Fibroblast of gingiva (primary cell): ENCODE results near the gene PCDHGB1.
"Not testable (repeated sequence)": the region's sequence is repeated elsewhere in the genome, so short reads cannot be mapped to it uniquely, and the experiment has no call there.

Experiments
- DNase-seq: peaks from one replicate; pipeline ENCODE4 v3.0.0-alpha.2; 2011; ENCODE audit warnings: low read depth

Gene PCDHGB1

DNA sequence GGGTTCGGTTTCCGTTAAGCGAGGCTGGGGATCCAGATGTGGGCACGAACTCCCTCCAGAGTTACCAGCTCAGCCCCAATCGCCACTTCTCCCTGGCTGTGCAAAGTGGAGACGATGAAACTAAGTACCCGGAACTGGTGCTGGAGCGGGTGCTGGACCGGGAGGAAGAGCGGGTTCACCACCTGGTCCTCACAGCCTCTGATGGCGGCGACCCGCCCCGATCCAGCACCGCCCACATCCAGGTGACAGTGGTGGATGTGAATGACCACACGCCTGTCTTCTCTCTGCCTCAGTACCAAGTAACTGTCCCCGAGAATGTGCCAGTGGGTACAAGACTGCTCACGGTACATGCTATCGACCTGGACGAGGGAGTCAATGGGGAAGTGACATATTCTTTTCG lies 33.4 kb downstream of the PCDHGB1 start:
- no peak for DNase-seq

DNA sequence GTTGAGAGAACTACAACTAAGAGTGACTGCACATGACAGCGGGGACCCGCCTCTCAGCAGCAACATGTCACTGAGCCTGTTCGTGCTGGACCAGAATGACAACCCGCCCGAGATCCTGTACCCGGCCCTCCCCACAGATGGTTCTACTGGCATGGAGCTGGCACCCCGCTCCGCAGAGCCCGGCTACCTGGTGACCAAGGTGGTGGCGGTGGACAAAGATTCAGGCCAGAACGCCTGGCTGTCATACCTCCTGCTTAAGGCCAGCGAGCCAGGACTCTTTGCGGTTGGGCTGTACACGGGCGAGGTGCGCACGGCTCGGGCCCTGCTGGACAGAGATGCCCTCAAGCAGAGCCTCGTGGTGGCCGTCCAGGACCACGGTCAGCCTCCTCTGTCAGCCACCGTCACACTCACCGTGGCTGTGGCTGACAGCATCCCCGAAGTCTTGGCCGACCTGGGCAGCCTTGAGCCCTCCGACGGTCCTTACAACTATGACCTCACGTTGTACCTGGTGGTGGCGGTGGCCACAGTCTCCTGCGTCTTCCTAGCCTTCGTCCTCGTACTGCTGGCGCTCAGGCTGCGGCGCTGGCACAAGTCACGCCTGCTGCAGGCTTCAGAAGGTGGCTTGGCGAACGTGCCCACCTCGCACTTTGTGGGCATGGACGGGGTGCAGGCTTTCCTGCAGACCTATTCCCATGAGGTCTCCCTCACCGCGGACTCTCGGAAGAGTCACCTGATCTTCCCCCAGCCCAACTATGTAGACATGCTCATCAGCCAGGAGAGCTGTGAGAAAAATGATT lies 34.8 kb downstream of the PCDHGB1 start:
- no peak for DNase-seq

- peak; percentile 13 for DNase-seq
Observed at GRCh38 chr5:141387557-141388311, 37.8 kb downstream of the PCDHGB1 start, which contains the start of gene PCDHGB4. Gene PCDHGB4, plus strand, starts transcription at chr5:141387698. Its CDS starts 187 bp downstream, at chr5:141387885.

DNA sequence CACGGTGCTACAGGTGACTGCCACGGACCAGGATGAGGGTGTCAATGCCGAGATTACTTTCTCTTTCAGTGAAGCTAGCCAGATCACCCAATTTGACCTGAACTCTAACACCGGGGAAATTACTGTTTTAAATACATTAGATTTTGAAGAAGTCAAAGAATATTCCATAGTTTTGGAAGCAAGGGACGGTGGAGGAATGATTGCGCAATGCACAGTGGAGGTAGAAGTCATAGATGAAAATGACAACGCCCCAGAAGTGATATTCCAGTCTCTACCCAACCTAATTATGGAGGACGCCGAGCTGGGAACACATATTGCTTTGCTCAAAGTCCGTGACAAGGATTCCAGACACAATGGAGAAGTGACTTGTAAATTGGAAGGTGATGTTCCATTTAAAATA lies 38.8 kb downstream of the PCDHGB1 start:
- DNase-seq: no peak

DNA sequence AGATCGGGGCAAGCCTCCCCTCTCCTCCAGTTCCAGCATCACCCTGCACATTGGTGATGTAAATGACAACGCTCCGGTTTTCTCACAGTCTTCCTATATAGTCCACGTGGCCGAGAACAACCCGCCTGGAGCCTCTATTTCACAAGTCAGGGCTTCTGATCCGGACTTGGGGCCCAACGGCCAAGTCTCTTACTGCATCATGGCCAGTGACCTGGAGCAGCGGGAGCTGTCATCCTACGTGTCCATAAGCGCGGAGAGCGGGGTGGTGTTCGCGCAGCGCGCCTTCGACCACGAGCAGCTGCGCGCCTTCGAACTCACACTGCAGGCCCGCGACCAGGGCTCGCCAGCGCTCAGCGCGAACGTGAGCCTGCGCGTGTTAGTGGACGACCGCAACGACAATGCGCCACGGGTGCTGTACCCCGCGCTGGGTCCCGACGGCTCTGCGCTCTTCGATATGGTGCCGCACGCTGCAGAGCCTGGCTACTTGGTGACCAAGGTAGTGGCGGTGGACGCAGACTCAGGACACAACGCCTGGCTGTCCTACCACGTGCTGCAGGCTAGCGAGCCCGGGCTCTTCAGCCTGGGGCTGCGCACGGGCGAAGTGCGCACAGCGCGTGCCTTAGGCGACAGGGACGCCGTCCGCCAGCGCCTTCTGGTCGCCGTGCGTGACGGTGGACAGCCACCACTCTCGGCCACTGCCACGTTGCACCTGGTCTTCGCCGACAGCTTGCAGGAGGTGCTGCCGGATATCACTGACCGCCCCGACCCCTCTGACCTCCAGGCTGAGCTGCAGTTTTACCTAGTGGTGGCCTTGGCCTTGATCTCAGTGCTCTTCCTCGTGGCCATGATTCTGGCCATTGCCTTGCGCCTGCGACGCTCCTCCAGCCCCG lies 39.5 kb downstream of the PCDHGB1 start:
- DNase-seq: no peak

DNA sequence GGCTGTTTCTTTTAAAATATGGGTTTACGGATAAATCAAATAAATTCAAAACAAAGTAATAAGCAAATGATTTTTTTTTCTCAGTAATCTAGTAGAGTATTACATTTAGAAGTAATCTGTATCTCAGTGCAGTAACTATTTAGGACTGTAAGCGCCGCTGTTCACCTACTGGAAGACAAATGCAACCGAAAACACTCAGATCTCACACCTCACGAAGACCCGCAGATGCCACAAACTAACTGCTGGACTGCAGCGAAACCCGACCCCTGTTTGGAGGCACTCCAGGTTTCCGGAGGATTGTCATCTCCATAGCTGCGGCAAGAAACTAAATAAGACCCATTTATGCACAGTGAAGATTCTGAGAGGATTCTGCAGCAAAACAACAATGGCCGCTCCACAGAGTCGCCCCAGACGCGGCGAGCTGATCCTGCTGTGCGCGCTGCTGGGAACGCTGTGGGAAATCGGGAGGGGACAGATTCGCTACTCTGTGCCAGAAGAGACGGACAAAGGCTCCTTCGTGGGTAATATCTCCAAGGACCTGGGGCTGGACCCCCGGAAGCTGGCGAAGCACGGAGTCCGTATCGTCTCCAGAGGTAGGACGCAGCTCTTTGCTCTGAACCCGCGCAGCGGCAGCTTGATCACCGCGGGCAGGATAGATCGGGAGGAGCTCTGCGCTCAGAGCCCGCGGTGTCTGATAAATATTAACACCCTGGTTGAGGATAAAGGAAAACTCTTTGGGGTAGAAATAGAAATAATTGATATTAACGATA lies 42.7 kb downstream of the PCDHGB1 start, which contains the start of gene PCDHGA8:
Gene PCDHGA8 (plus strand): TSS at position 205 of the 770 bp plus-strand sequence. CDS start 181 bp downstream, at position 386.
- DNase-seq: no peak

DNA sequence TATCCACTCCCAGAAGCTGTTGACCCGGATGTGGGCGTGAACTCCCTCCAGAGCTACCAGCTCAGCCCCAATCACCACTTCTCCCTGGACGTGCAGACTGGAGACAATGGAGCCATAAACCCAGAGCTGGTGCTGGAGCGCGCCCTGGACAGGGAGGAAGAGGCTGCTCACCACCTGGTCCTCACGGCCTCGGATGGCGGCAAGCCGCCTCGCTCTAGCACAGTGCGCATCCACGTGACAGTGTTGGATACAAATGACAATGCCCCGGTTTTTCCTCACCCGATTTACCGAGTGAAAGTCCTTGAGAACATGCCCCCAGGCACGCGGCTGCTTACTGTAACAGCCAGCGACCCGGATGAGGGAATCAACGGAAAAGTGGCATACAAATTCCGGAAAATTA lies 43.4 kb downstream of the PCDHGB1 start:
- no peak for DNase-seq

GRCh38 chr5:141394401-141395187 lies 44.7 kb downstream of the PCDHGB1 start:
- DNase-seq: not testable (repeated sequence)

GRCh38 chr5:141397756-141398551 lies 48.1 kb downstream of the PCDHGB1 start, which contains the start of gene PCDHGB5:
Gene PCDHGB5, plus strand, starts transcription at chr5:141397947. Its CDS starts 181 bp downstream, at chr5:141398128.
- DNase-seq: peak; percentile 53

GRCh38 chr5:141398608-141399007 lies 48.7 kb downstream of the PCDHGB1 start:
- no peak for DNase-seq

DNA sequence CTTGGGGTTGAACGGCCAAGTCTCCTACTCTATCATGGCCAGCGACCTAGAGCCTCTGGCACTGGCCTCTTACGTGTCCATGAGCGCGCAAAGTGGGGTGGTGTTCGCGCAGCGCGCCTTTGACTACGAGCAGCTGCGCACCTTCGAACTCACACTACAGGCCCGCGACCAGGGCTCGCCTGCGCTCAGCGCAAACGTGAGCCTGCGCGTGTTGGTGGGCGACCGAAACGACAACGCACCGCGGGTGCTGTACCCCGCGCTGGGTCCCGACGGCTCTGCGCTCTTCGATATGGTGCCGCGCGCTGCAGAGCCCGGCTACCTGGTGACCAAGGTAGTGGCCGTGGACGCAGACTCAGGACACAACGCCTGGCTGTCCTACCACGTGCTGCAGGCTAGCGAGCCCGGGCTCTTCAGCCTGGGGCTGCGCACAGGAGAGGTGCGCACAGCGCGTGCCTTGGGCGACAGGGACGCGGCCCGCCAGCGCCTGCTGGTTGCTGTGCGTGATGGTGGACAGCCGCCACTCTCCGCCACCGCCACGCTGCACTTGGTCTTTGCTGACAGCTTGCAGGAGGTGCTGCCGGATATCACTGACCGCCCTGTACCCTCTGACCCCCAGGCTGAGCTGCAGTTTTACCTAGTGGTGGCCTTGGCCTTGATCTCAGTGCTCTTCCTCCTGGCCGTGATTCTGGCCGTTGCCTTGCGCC lies 49.8 kb downstream of the PCDHGB1 start:
- DNase-seq: no peak
